Thoracic aorta (tissue), 2 donors: ENCODE data around the gene NABP1. TPM values are rescaled to one million over a fixed set of nuclear protein-coding genes. Genes with fewer than 3 reads are reported as not detected.
A peak's percentile ranks its signal among the peaks of the same experiment; 100 is the strongest.

Source experiments
- ATAC-seq: fragments of 150-250 bp; one replicate; pipeline ENCODE4 v1.8.0; 2017; ENCODE audit warnings: low read depth; ENCODE audit not compliant: insufficient number of reproducible peaks, low FRiP score
- DNase-seq: peaks from one replicate; pipeline ENCODE4 v3.0.0-alpha.2; 2020; ENCODE audit warnings: low spot score
- H3K27ac ChIP-seq, 2 donors: fragments of 200-600 bp; sonication (generic); 1 replicate in 1 of 2; 2 replicates in 1 of 2; pipeline ENCODE4 v1.5.1; 2016; ENCODE audit warnings: mild to moderate bottlenecking in 2 of 2, moderate library complexity in 2 of 2
- H3K27me3 ChIP-seq: fragments of 200-600 bp; sonication (generic); replicated peaks from 2 replicates; pipeline ENCODE4 v1.6.0; 2016; ENCODE audit warnings: mild to moderate bottlenecking; ENCODE audit not compliant: insufficient read depth
- H3K36me3 ChIP-seq: fragments of 200-600 bp; sonication (generic); one replicate; pipeline ENCODE4 v1.5.1; 2016
- H3K4me1 ChIP-seq, 2 donors: fragments of 200-600 bp; sonication (generic); 1 replicate in 1 of 2; 2 replicates in 1 of 2; pipeline versions ENCODE4 v1.5.1 to v1.6.0; 2016; ENCODE audit warnings: low read depth in 2 of 2, mild to moderate bottlenecking in 1 of 2; ENCODE audit not compliant: control insufficient read depth in 1 of 2
- H3K4me3 ChIP-seq: fragments of 200-600 bp; sonication (generic); 2 replicates; pipeline ENCODE4 v1.5.1; 2016; ENCODE audit warnings: mild to moderate bottlenecking
- H3K9me3 ChIP-seq: fragments of 200-600 bp; sonication (generic); 2 replicates; pipeline ENCODE4 v1.5.1; 2016
- total RNA-seq, 2 donors: library from RNA; depleted of rRNA; stranded (reverse); fragments of >200 nt; gene quantifications; one replicate each; pipeline versions ENCODE4 v1.1.0 to v1.2.3, GENCODE V29; 2016
- TF ChIP-seq, protein P1 (sequence below): fragments of 200-600 bp; sonication (generic); IDR thresholded peaks from one replicate; pipeline ENCODE4 v1.5.1; 2019; ENCODE audit warnings: antibody characterized with exemption

The NABP1 gene
- total RNA-seq, 2 donors from 2014 or later = 25.2 to 84.7 TPM

DNA sequence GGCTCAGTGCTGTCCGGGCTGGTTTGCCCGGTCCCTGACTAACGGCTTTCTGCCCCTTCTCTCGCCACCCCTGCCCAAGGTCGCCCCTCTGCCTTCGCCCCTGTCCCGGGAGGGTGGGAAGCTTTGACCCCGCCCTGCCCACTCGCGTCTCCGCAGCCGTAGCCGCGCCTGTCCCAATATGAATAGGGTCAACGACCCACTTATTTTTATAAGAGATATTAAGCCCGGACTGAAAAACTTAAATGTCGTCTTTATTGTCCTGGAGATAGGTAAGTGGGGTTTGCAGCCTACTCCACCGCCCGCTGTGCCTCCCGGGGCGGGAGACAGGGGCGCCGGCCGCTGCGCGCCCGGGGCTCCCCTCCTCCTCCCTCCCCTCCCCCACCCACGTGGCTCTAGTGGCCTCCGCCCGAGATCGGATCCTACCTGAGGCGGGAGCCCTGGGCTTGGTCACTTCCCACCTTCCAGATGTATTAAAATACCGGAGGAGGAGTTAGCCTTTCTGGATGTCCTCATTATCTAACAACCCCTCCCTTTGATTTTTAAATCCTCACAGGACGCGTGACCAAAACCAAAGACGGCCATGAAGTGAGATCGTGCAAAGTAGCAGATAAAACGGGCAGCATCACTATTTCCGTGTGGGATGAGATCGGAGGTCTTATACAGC is 633 bp downstream of the NABP1 start:
- H3K4me3 ChIP-seq = peak overlapping the region; percentile 96
- ATAC-seq (no peak), DNase-seq (peak; percentile 7)
- no peaks in the 10 kb centered on the region for H3K27me3 ChIP-seq
- peaks cover 4% of the 10 kb centered on the region for H3K36me3 ChIP-seq
- peak overlapping the region; percentile 95 to 99 for H3K27ac ChIP-seq
- peaks cover 30 to 34% of the 10 kb centered on the region in 2 donors for H3K4me1 ChIP-seq
- no peaks in the 10 kb centered on the region for H3K9me3 ChIP-seq
- TF ChIP-seq, protein P1, sequence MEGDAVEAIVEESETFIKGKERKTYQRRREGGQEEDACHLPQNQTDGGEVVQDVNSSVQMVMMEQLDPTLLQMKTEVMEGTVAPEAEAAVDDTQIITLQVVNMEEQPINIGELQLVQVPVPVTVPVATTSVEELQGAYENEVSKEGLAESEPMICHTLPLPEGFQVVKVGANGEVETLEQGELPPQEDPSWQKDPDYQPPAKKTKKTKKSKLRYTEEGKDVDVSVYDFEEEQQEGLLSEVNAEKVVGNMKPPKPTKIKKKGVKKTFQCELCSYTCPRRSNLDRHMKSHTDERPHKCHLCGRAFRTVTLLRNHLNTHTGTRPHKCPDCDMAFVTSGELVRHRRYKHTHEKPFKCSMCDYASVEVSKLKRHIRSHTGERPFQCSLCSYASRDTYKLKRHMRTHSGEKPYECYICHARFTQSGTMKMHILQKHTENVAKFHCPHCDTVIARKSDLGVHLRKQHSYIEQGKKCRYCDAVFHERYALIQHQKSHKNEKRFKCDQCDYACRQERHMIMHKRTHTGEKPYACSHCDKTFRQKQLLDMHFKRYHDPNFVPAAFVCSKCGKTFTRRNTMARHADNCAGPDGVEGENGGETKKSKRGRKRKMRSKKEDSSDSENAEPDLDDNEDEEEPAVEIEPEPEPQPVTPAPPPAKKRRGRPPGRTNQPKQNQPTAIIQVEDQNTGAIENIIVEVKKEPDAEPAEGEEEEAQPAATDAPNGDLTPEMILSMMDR = no peak

DNA sequence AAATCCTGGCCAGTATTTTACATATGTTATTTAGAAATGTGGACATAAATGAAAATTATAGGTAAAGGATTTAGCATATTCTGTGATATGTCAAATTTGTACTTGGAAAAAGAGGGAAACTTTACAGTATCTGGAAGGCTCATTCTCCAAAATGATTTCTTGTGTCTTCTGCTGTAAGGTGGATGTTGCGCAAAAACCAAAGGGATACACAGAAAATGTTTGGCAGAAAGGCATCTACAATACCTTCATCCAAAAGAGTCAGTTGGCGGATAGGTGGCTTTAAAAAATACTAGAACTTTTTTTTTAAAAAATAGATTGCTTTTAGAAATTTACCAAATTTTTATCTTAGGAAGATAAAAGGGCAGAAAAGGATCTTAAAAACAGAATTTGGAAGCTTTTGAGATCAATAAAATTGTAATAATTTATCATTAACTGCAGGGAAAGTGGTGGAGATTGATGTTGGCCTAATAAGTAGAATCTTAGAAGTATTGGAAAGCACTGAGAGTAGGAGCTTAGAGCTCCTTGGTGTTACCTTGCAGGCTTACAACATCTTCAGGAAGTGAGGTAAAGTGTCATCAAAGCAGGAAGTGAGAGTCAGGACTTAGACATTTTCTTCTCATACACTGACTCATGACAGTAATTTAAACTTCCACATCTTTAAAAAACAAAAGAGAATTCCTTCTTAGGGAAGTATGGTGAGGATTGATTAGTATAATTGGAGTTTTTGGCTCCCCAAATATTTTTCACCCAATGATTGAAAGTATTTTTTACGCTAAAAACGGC is 2.1 kb downstream of the NABP1 start:
- no peak for ATAC-seq
- TF ChIP-seq, protein P1 = no peak
- H3K27me3 ChIP-seq = no peaks in the 10 kb centered on the region
- H3K4me3 ChIP-seq = peak overlapping the region; percentile 96
- peaks cover 4% of the 10 kb centered on the region for H3K36me3 ChIP-seq
- H3K27ac ChIP-seq = peak overlapping the region; percentile 95 to 99
- no peak for DNase-seq
- no peaks in the 10 kb centered on the region for H3K9me3 ChIP-seq
- H3K4me1 ChIP-seq = peaks cover 39 to 45% of the 10 kb centered on the region in 2 donors

DNA sequence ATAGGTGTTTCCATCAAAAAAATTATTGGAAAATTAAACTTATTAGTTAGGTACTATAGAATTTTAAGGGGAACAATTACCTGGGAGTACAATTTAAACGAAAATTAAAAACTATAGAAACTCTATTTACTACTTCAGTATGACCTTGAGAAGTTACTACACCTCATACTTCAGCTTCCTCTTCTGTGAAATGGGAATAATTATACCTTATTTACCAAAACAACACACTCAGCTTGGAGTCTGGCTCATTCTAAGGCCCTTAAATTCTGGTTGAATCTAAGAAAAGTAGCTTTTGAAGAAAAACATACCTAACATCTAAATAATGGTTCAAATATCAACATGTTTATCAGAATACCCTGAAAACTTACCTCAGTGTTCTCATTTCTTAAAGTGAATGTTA is 2.7 kb downstream of the NABP1 start:
- TF ChIP-seq, protein P1 = no peak
- peak overlapping the region; percentile 96 for H3K4me3 ChIP-seq
- H3K27me3 ChIP-seq = no peaks in the 10 kb centered on the region
- H3K27ac ChIP-seq = peak overlapping the region in 1 of 2 donors; percentile 99
- H3K4me1 ChIP-seq = peaks cover 45 to 49% of the 10 kb centered on the region in 2 donors
- peaks cover 4% of the 10 kb centered on the region for H3K36me3 ChIP-seq
- no peaks in the 10 kb centered on the region for H3K9me3 ChIP-seq
- no peak for DNase-seq
- no peak for ATAC-seq

DNA sequence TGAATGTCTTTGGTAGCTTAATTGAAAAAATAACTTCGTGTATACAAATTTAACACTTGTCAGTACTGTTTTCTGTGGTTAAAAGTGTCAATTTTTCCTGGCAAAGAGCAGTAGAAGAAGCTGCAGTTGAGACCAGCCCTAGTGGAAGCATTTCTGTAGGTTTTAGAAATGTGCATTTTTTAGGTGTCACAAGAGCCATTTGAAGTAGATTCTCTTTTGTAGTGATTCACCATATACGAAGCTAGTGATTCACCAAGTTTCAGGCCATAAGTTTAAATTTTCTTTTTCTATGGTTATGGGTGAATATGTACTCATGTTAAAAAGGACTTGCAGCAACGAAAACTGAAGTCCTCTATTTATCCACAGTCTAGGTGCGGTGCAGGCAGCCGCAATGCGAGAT is 4.2 kb downstream of the NABP1 start:
- H3K27ac ChIP-seq = no peak overlapping the region
- H3K36me3 ChIP-seq = peaks cover 4% of the 10 kb centered on the region
- peaks cover 47% of the 10 kb centered on the region in 2 donors for H3K4me1 ChIP-seq
- no peak for ATAC-seq
- TF ChIP-seq, protein P1 = no peak
- no peaks in the 10 kb centered on the region for H3K9me3 ChIP-seq
- H3K27me3 ChIP-seq = no peaks in the 10 kb centered on the region
- H3K4me3 ChIP-seq = no peak overlapping the region
- no peak for DNase-seq

DNA sequence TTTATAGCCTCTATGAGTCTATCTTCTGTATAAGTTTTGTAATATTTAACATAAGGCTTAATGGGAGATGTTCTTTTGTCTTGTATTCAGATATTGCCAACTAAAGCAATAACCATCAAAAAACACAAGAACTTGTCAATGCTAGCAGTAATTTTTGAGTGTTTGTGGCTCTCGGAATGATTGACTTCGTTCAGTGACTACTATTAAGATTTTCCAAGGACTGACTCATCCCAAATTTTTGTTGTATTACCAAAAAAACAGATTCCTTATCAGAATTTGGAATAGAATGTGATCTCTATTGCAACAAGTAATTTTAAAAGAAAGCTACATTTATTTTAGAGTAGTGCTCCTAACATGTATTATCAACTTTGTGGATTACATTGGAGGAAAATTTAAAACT is 8.1 kb downstream of the NABP1 start:
- DNase-seq (no peak), ATAC-seq (no peak)
- Histone ChIP-seq H3K36me3 (peaks cover 4% of the 10 kb centered on the region), H3K27ac (peak overlapping the region; percentile 53 to 62), H3K4me3 (no peak overlapping the region), H3K27me3 (no peaks in the 10 kb centered on the region), H3K4me1 (peaks cover 40 to 42% of the 10 kb centered on the region in 2 donors), H3K9me3 (no peaks in the 10 kb centered on the region)
- TF ChIP-seq, protein P1 = no peak
